OCI-LY7 (cell line): ENCODE measurements around the gene RELCH.

Experiments
- EZH2phosphoT487 ChIP-seq: fragments of 200-600 bp; sonication (generic); IDR thresholded peaks from 2 replicates; pipeline ENCODE4 v1.6.1; 2018; ENCODE audit warnings: low read depth, borderline replicate concordance, mild to moderate bottlenecking, mixed run types, antibody characterized with exemption, low read length, moderate library complexity, mixed read lengths
- TF ChIP-seq, protein P1 (sequence below): fragments of 200-600 bp; sonication (generic); conservative IDR thresholded peaks from 2 replicates; pipeline ENCODE4 v1.5.1; 2014; ENCODE audit warnings: mild to moderate bottlenecking, antibody characterized with exemption, low read length, moderate library complexity, mixed read lengths

- TF ChIP-seq, protein P1, sequence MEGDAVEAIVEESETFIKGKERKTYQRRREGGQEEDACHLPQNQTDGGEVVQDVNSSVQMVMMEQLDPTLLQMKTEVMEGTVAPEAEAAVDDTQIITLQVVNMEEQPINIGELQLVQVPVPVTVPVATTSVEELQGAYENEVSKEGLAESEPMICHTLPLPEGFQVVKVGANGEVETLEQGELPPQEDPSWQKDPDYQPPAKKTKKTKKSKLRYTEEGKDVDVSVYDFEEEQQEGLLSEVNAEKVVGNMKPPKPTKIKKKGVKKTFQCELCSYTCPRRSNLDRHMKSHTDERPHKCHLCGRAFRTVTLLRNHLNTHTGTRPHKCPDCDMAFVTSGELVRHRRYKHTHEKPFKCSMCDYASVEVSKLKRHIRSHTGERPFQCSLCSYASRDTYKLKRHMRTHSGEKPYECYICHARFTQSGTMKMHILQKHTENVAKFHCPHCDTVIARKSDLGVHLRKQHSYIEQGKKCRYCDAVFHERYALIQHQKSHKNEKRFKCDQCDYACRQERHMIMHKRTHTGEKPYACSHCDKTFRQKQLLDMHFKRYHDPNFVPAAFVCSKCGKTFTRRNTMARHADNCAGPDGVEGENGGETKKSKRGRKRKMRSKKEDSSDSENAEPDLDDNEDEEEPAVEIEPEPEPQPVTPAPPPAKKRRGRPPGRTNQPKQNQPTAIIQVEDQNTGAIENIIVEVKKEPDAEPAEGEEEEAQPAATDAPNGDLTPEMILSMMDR, result no peak
- TF ChIP-seq EZH2phosphoT487, result no peak
These were observed 46.8 kb upstream of the RELCH start for GRCh38 chr18:62140259-62140658.
